LHCN-M2 (cell line): Measurements from ENCODE around the gene UTP18. TPM values are rescaled to one million over a fixed set of nuclear protein-coding genes. Genes with fewer than 3 reads are reported as not detected.
"Not testable (repeated sequence)": the region's sequence is repeated elsewhere in the genome, so short reads cannot be mapped to it uniquely, and the experiment has no call there.

ENCODE experiments used
- DNase-seq: peaks from one replicate; pipeline ENCODE4 v3.0.0-alpha.2; 2012; ENCODE audit warnings: low read depth
- total RNA-seq: library from RNA; depleted of rRNA; stranded (reverse); fragments of >200 nt; gene quantifications from 2 replicates; pipeline ENCODE4 v1.2.3, GENCODE V29; 2014

The UTP18 gene
- total RNA-seq, 1 experiment from 2014 or later: 65.1 TPM

- DNase-seq: no peak
Measured at GRCh38 chr17:51258756-51259563, 1.4 kb upstream of the UTP18 start.

- DNase-seq: peak; percentile 97
Measured at GRCh38 chr17:51259564-51260236, 646 bp upstream of the UTP18 start, which contains the start of gene MBTD1. MBTD1 (minus strand) TSS chr17:51260049; CDS start chr17:51225161, 34,888 bp downstream.

- no peak for DNase-seq
Measured at GRCh38 chr17:51261024-51261963, 948 bp downstream of the UTP18 start.

GRCh38 chr17:51263006-51263405, 2.7 kb downstream of the UTP18 start:
- no peak for DNase-seq

- DNase-seq: not testable (repeated sequence)
Measured at GRCh38 chr17:51264466-51264865, 4.1 kb downstream of the UTP18 start.

GRCh38 chr17:51269991-51270390, 9.6 kb downstream of the UTP18 start:
- no peak for DNase-seq

- DNase-seq: no peak
Measured at GRCh38 chr17:51270636-51271035, 10.3 kb downstream of the UTP18 start.

GRCh38 chr17:51272812-51273211, 12.5 kb downstream of the UTP18 start:
- no peak for DNase-seq

- peak; percentile 75 for DNase-seq
Measured at GRCh38 chr17:51275381-51275780, 15.0 kb downstream of the UTP18 start.

GRCh38 chr17:51279183-51279582, 18.8 kb downstream of the UTP18 start:
- DNase-seq: no peak

- DNase-seq: no peak
Measured at GRCh38 chr17:51287412-51287811, 27.1 kb downstream of the UTP18 start.

- DNase-seq: no peak
Measured at GRCh38 chr17:51289696-51290111, 29.4 kb downstream of the UTP18 start.

GRCh38 chr17:51294338-51294737, 34.0 kb downstream of the UTP18 start:
- DNase-seq: not testable (repeated sequence)

GRCh38 chr17:51298508-51299371, 38.4 kb downstream of the UTP18 start:
- peak; percentile 40 for DNase-seq

GRCh38 chr17:51299859-51300258, 39.5 kb downstream of the UTP18 start:
- DNase-seq: no peak

- no peak for DNase-seq
Measured at GRCh38 chr17:51305182-51305581, 44.8 kb downstream of the UTP18 start.

GRCh38 chr17:51312003-51312402, 51.7 kb downstream of the UTP18 start:
- DNase-seq: not testable (repeated sequence)

- no peak for DNase-seq
Measured at GRCh38 chr17:51319186-51319585, 58.8 kb downstream of the UTP18 start.

GRCh38 chr17:51322390-51323029, 62.2 kb downstream of the UTP18 start:
- peak; percentile 32 for DNase-seq

GRCh38 chr17:51325471-51325870, 65.1 kb downstream of the UTP18 start:
- no peak for DNase-seq
